Spleen (tissue), 11 donors: ENCODE measurements around the gene PLCG2. TPM values are rescaled to one million over a fixed set of nuclear protein-coding genes. Genes with fewer than 3 reads are reported as not detected.

Experiments used
- DNase-seq: peaks from one replicate; pipeline ENCODE4 v3.0.0-alpha.2; 2020
- H3K27ac ChIP-seq, 8 donors: fragments of 200-600 bp; sonication (generic) in 7 of 8; 1 replicate in 4 of 8; 2 replicates in 4 of 8; pipeline versions ENCODE4 v1.5.0 to v1.8.0; 2016 to 2021; ENCODE audit warnings: inconsistent platforms in 4 of 8, mild to moderate bottlenecking in 4 of 8, moderate library complexity in 1 of 8
- H3K27me3 ChIP-seq, 7 donors: fragments of 200-600 bp; sonication (generic) in 6 of 7; replicated peaks in 1 of 7; 1 replicate in 4 of 7; 2 replicates in 3 of 7; pipeline versions ENCODE4 v1.5.0 to v1.8.0; 2016 to 2021; ENCODE audit warnings: inconsistent platforms in 3 of 7, mild to moderate bottlenecking in 1 of 7
- H3K36me3 ChIP-seq, 6 donors: fragments of 200-600 bp; sonication (generic) in 5 of 6; 1 replicate in 4 of 6; 2 replicates in 2 of 6; pipeline versions ENCODE4 v1.5.0 to v1.8.0; 2016 to 2021; ENCODE audit warnings: inconsistent platforms in 2 of 6
- H3K4me1 ChIP-seq, 6 donors: fragments of 200-600 bp; sonication (generic) in 5 of 6; 1 replicate in 3 of 6; 2 replicates in 3 of 6; pipeline versions ENCODE4 v1.5.0 to v1.8.0; 2016 to 2021; ENCODE audit warnings: inconsistent platforms in 3 of 6
- H3K4me3 ChIP-seq, 8 donors: fragments of 200-600 bp; sonication (generic) in 7 of 8; 1 replicate in 4 of 8; 2 replicates in 4 of 8; pipeline versions ENCODE4 v1.5.0 to v1.8.0; 2016 to 2021; ENCODE audit warnings: inconsistent platforms in 4 of 8, mild to moderate bottlenecking in 4 of 8, moderate library complexity in 2 of 8
- H3K9me3 ChIP-seq, 8 donors: fragments of 200-600 bp; sonication (generic) in 7 of 8; 1 replicate in 4 of 8; 2 replicates in 4 of 8; pipeline versions ENCODE4 v1.5.0 to v1.8.0; 2016 to 2021; ENCODE audit warnings: inconsistent platforms in 4 of 8
- POLR2A ChIP-seq, 3 donors: fragments of 450-650 bp; IDR thresholded peaks; one replicate each; pipeline ENCODE4 v1.5.1; 2017; ENCODE audit warnings: antibody characterized with exemption in 3 of 3, mild to moderate bottlenecking in 1 of 3
- POLR2AphosphoS5 ChIP-seq, 3 donors: sonication (generic); formaldehyde crosslinking; IDR thresholded peaks; one replicate each; pipeline ENCODE4 v1.5.1; 2017; ENCODE audit warnings: antibody characterized with exemption in 3 of 3
- WGBS, 5 donors: extraction: QIAGEN DNeasy Blood & Tissue Kit in 3 of 5; methylation state at CpG; one replicate each; pipeline versions ENCODE4 v1.1.5 to v1.1.7; 2013 to 2018; 5-methylcytosine and 5-hydroxymethylcytosine counted together
- intact Hi-C: fragments of 100-400 bp; cut with DNase I; formaldehyde crosslinking; loops from one replicate; pipeline ENCODE4 v1.15.0; 2023; ENCODE audit warnings: low total_unique reads
- polyA plus RNA-seq, 3 donors: library from polyadenylated mRNA; stranded (reverse); fragments of 200-250 nt; gene quantifications; one replicate each; pipeline ENCODE4 v1.2.1, GENCODE V29; 2013
- total RNA-seq, 7 donors: library from RNA; depleted of rRNA in 3 of 7; stranded (reverse); fragments of >200 nt in 3 of 7; fragmentation: NEBNext Ultra II Directional in 4 of 7; extraction: Animal tissue kit (Norgen Biotek cat#: 25700) in 4 of 7; gene quantifications; one replicate each; pipeline versions ENCODE4 v1.1.0 to v1.2.1, GENCODE V29; 2016 to 2021
- TF ChIP-seq, protein P1 (sequence below), 11 experiments: fragments of 200-600 bp in 7 of 11; fragments of 450-650 bp in 4 of 11; sonication (generic) in 4 of 11; IDR thresholded peaks in 8 of 11; conservative IDR thresholded peaks in 3 of 11; 1 replicate in 7 of 11; 2 replicates in 4 of 11; pipeline versions ENCODE4 v1.4.0 to v1.8.0; 2016 to 2021; ENCODE audit warnings: antibody characterized with exemption in 11 of 11, inconsistent platforms in 4 of 11, mild to moderate bottlenecking in 1 of 11
- donor health status: healthy with polysubstance abuse.
- donor health status: DM: no; HTN: no; CAD: no; lungs with moderate emphysema.
- donor health status: DM: no; HTN: no; CAD: no.
- donor health status: Bipolar disorder and iron deficiency.
- donor health status: healthy.
- donor health status: DM: no; HTN: no; CAD: no.
- donor health status: DM: yes; HTN: yes; CAD: no.

PLCG2 gene
- total and polyA plus RNA-seq, 10 donors = 57.1 to 277 (median 145) TPM

DNA sequence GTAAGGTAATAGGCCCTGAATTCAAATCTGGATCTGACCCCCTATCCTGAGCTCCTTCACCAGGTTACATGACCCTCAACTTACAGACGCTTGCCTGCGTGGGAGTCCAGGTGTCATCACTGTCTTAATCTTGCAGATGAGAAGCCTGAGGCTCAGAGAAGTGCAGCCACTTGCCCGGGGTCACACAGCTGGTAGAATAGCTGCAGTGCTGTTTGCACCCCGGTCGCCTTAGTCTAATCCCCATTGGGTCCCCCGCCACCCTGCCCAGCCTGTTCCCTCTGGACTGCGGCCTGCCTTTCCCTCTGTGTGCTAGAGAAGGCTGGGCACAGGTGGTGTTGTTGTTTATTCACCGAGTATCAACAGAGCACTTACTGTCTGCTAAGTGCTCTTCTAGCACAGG is 125.2 kb downstream of the PLCG2 start:
- Histone ChIP-seq H3K9me3 (no peaks in the 10 kb centered on the region), H3K36me3 (peaks cover 0 to 100% (median 81%) of the 10 kb centered on the region in 6 donors), H3K27ac (no peak overlapping the region), H3K4me1 (peaks cover 0 to 8% (median 1%) of the 10 kb centered on the region in 6 donors), H3K27me3 (no peaks in the 10 kb centered on the region), H3K4me3 (no peak overlapping the region)
- 96 to 99% (median 97%) methylated on average over 8 of the region's 8 CpGs for WGBS, 5 donors
- DNase-seq = no peak
- intact Hi-C loops = no loop called here
- TF ChIP-seq, protein P1, sequence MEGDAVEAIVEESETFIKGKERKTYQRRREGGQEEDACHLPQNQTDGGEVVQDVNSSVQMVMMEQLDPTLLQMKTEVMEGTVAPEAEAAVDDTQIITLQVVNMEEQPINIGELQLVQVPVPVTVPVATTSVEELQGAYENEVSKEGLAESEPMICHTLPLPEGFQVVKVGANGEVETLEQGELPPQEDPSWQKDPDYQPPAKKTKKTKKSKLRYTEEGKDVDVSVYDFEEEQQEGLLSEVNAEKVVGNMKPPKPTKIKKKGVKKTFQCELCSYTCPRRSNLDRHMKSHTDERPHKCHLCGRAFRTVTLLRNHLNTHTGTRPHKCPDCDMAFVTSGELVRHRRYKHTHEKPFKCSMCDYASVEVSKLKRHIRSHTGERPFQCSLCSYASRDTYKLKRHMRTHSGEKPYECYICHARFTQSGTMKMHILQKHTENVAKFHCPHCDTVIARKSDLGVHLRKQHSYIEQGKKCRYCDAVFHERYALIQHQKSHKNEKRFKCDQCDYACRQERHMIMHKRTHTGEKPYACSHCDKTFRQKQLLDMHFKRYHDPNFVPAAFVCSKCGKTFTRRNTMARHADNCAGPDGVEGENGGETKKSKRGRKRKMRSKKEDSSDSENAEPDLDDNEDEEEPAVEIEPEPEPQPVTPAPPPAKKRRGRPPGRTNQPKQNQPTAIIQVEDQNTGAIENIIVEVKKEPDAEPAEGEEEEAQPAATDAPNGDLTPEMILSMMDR (IDR thresholded peaks at IDR 0.05 in 8 of 11, conservative IDR thresholded peaks at IDR 0.05 in 3 of 11) = no peak
- no peak for TF ChIP-seq POLR2AphosphoS5 (IDR thresholded peaks at IDR 0.05)
- TF ChIP-seq POLR2A (IDR thresholded peaks at IDR 0.05) = no peak

DNA sequence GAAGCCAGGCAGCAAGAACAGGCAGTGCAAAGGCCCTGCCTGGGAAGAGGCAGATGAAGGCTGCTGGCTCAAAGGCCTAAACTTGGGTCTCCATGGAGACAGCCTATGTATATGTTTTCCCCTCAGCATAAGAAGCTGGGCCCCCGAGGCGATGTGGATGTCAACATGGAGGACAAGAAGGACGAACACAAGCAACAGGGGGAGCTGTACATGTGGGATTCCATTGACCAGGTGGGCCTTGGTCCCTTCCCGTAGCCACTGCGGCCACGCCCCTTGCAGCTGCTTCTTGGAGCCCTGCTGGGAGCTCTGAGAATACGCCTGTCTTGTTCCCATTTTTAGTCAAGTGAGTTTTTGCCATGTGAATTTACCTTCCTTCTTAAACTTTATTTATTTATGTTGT is 126.2 kb downstream of the PLCG2 start:
- TF ChIP-seq, protein P1 (IDR thresholded peaks at IDR 0.05 in 8 of 11, conservative IDR thresholded peaks at IDR 0.05 in 3 of 11) = no peak
- TF ChIP-seq POLR2AphosphoS5 (IDR thresholded peaks at IDR 0.05) (no peak), POLR2A (IDR thresholded peaks at IDR 0.05) (no peak)
- no peak for DNase-seq
- intact Hi-C loops = no loop called here
- 80 to 96% (median 95%) methylated on average over 7 of the region's 7 CpGs for WGBS, 5 donors
- Histone ChIP-seq H3K4me3 (no peak overlapping the region), H3K36me3 (peaks cover 0 to 100% (median 80%) of the 10 kb centered on the region in 6 donors), H3K27me3 (no peaks in the 10 kb centered on the region), H3K27ac (no peak overlapping the region), H3K4me1 (peaks cover 0 to 8% (median 1%) of the 10 kb centered on the region in 6 donors), H3K9me3 (no peaks in the 10 kb centered on the region)

DNA sequence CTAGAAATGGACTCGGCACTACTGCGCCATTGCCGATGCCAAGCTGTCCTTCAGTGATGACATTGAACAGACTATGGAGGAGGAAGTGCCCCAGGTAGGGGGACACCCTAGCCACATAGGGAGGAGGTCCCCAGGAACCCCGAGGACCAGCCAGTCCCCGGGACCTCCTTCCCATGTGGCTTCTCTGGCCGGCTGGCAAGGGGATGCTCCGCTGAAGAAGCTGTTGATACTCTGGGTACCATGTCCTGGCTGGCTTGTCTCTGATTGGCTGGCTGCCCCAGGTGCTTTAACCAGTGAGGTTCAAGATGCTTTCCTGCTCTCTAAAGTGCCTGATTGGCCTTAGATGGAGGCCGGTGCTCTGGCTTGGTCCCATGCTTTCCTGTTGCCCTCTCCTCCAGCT is 128.6 kb downstream of the PLCG2 start:
- Histone ChIP-seq H3K27me3 (no peaks in the 10 kb centered on the region), H3K4me1 (no peaks in the 10 kb centered on the region), H3K36me3 (peaks cover 0 to 100% (median 74%) of the 10 kb centered on the region in 6 donors), H3K4me3 (no peak overlapping the region), H3K27ac (no peak overlapping the region), H3K9me3 (no peaks in the 10 kb centered on the region)
- no peak for TF ChIP-seq POLR2AphosphoS5 (IDR thresholded peaks at IDR 0.05)
- no peak for TF ChIP-seq POLR2A (IDR thresholded peaks at IDR 0.05)
- TF ChIP-seq, protein P1 (IDR thresholded peaks at IDR 0.05 in 8 of 11, conservative IDR thresholded peaks at IDR 0.05 in 3 of 11) = no peak
- WGBS, 5 donors = 64 to 94% (median 84%) methylated on average over 6 to 8 of the region's 8 CpGs
- no peak for DNase-seq
- intact Hi-C loops = no loop called here

DNA sequence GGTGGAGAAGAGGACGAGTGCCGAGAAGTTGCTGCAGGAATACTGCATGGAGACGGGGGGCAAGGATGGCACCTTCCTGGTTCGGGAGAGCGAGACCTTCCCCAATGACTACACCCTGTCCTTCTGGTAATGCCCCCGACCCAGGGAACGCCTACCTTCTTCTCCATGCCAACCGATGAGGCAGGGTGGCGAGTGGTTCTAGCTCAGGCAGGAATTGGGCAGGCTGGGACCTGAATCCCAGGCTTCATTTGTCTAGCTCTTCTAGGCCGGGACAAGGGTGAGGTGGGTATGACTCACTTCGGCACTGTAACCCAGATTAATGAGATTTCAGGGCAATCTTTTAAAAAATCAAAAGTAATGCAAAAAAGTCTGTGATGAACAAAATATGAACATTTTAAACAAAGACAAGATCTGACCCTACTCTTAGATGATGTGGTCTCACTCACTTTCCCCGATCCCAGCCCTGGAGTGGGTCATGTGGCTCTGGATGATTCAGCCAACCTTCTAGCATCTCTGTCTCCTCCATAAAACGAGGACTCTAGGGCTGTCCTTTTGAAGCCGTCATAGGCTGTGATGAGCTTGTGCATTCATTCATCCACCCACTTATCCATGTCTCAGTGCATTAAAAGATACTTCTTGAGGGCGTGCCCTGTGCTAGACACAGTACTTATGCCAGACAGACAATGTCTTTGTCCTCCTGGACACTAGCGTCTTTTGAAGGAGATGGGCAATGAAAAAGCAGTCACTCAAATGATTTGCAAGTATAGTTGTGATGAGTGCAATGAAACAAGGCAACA is 129.6 kb downstream of the PLCG2 start:
- H3K4me3 ChIP-seq = no peak overlapping the region
- H3K4me1 ChIP-seq = no peaks in the 10 kb centered on the region
- no peak for TF ChIP-seq POLR2A (IDR thresholded peaks at IDR 0.05)
- TF ChIP-seq, protein P1 (IDR thresholded peaks at IDR 0.05 in 8 of 11, conservative IDR thresholded peaks at IDR 0.05 in 3 of 11) = no peak
- no peak for TF ChIP-seq POLR2AphosphoS5 (IDR thresholded peaks at IDR 0.05)
- H3K27me3 ChIP-seq = no peaks in the 10 kb centered on the region
- intact Hi-C loops = no loop called here
- H3K9me3 ChIP-seq = no peaks in the 10 kb centered on the region
- no peak overlapping the region for H3K27ac ChIP-seq
- no peak for DNase-seq
- H3K36me3 ChIP-seq = peaks cover 0 to 100% (median 74%) of the 10 kb centered on the region in 6 donors
- WGBS, 5 donors = 92 to 96% (median 94%) methylated on average over 16 of the region's 16 CpGs
